ENCODE data around the gene ELMO1. TPM values are rescaled to one million over a fixed set of nuclear protein-coding genes. Genes with fewer than 3 reads are reported as not detected.

Gene ELMO1
- total RNA-seq, 1 experiment from 2014 or later = 7.8 TPM

GRCh38 chr7:36946401-36946739 is 502.3 kb downstream of the ELMO1 start:
- H3K27ac ChIP-seq (ENCODE audit: insufficient read length, low read depth, low read length) = no peak overlapping the region

More at GRCh38 chr7:36946401-36946739, 502.3 kb downstream of the ELMO1 start:
- no peak overlapping the region for H2BK15ac ChIP-seq (ENCODE audit: low read depth, low read length)
- no peak overlapping the region for H3T11ph ChIP-seq (ENCODE audit: low read length)
- no peak overlapping the region for H3K4me2 ChIP-seq (ENCODE audit: insufficient read depth, insufficient read length, low read length)
- Mint-ChIP-seq H3K27me3 (ENCODE audit: low read depth) (no peaks in the 10 kb centered on the region; the same call in 1 of the 2 replicates), H3K27ac (no peak overlapping the region), H3K4me3 (no peak overlapping the region; a peak in 1 of 5 replicates), H3K9me3 (peaks cover 0 to 7% of the 10 kb centered on the region in 2 experiments; a peak in 3 of 5 replicates), H3K36me3 (ENCODE audit: insufficient read depth in 1 of 3, low read depth in 3 of 3) (peaks cover 0 to 2% (median 2%) of the 10 kb centered on the region in 3 experiments; a peak in 4 of 7 replicates), H3K4me1 (peaks cover 18 to 26% of the 10 kb centered on the region in 2 experiments)
- no peak for DNase-seq
- WGBS (ENCODE audit: extremely low coverage, insufficient read length, low lambda C conversion rate) = no CpG with 5 or more reads among the region's 2 CpGs
- H4K5ac ChIP-seq (ENCODE audit: insufficient read length, low read depth, low read length) = no peak overlapping the region
- TF ChIP-seq, protein P1, sequence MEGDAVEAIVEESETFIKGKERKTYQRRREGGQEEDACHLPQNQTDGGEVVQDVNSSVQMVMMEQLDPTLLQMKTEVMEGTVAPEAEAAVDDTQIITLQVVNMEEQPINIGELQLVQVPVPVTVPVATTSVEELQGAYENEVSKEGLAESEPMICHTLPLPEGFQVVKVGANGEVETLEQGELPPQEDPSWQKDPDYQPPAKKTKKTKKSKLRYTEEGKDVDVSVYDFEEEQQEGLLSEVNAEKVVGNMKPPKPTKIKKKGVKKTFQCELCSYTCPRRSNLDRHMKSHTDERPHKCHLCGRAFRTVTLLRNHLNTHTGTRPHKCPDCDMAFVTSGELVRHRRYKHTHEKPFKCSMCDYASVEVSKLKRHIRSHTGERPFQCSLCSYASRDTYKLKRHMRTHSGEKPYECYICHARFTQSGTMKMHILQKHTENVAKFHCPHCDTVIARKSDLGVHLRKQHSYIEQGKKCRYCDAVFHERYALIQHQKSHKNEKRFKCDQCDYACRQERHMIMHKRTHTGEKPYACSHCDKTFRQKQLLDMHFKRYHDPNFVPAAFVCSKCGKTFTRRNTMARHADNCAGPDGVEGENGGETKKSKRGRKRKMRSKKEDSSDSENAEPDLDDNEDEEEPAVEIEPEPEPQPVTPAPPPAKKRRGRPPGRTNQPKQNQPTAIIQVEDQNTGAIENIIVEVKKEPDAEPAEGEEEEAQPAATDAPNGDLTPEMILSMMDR (conservative IDR thresholded peaks at IDR 0.05) = no peak
- no peaks in the 10 kb centered on the region for H4K20me1 ChIP-seq (ENCODE audit: control insufficient read depth, insufficient read depth, insufficient read length)
- H3K9ac ChIP-seq (ENCODE audit: extremely low read depth, insufficient read length, low read length) = no peak overlapping the region
- H2BK5ac ChIP-seq (ENCODE audit: insufficient read length, low read length) = no peak overlapping the region
- no peaks in the 10 kb centered on the region for H3K79me1 ChIP-seq (ENCODE audit: insufficient read depth, low read depth, low read length, poor library complexity, severe bottlenecking)
- no peaks in the 10 kb centered on the region for H3K27me3 ChIP-seq (ENCODE audit: insufficient read depth, low read length)
- no peak overlapping the region for H3K23ac ChIP-seq (ENCODE audit: insufficient read length, low read depth, low read length)
- H3K23me2 ChIP-seq (ENCODE audit: insufficient read length, low read depth, low read length, poor library complexity, severe bottlenecking) = no peaks in the 10 kb centered on the region
- H3K4ac ChIP-seq (ENCODE audit: low read depth, low read length) = no peak overlapping the region
- H4K91ac ChIP-seq (ENCODE audit: insufficient read length, low read depth, low read length) = no peak overlapping the region
- no peak overlapping the region for H2BK120ac ChIP-seq (ENCODE audit: low read depth, low read length, poor library complexity, severe bottlenecking)
- peaks cover 6% of the 10 kb centered on the region; the same call in 1 of the 2 replicates for H3K4me1 ChIP-seq (ENCODE audit: insufficient read depth, low read length)
- H2AFZ ChIP-seq (ENCODE audit: low read length) = no peak overlapping the region
- no peaks in the 10 kb centered on the region for H3K79me2 ChIP-seq (ENCODE audit: insufficient read depth, low read length)
- no peak overlapping the region for H2BK20ac ChIP-seq (ENCODE audit: low read depth, low read length, poor library complexity, severe bottlenecking)
- H3K18ac ChIP-seq (ENCODE audit: insufficient read length, low read depth, low read length) = no peak overlapping the region
- no peak overlapping the region for H2BK12ac ChIP-seq (ENCODE audit: insufficient read length, low read depth, low read length)
- no peaks in the 10 kb centered on the region for H3K9me3 ChIP-seq (ENCODE audit: control insufficient read depth, low read depth, low read length)
- H3K14ac ChIP-seq (ENCODE audit: insufficient read depth, low read length) = no peak overlapping the region
- H2AK5ac ChIP-seq (ENCODE audit: insufficient read length, low read length) = no peak overlapping the region
- no peak overlapping the region for H3K56ac ChIP-seq (ENCODE audit: insufficient read length, low read depth, low read length)
- no peak overlapping the region for H4K8ac ChIP-seq (replicated peaks; ENCODE audit: insufficient read length, low read depth, low read length)
